Measurements from ENCODE around the gene SHROOM3.

The SHROOM3 gene

DNA sequence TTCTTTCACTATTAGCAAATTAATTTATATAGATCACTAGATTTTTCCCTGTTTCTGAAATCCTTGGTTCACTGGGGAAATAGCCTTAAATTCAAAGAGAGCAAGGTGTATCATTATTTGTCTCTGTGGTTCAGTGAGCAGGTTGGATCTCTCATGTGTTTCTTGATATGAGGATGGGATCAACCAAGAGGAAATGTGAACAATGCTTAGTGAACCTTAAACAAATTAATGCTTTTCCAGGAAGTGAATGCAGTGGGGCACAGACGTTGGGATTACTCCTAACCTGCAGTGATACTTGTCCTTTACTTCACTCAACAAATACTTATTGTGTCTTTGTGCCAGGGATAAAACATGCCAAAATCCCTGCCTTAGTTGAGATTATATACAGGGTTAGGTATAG, 193.2 kb downstream of the SHROOM3 start:
- DNase-seq: no peak

DNA sequence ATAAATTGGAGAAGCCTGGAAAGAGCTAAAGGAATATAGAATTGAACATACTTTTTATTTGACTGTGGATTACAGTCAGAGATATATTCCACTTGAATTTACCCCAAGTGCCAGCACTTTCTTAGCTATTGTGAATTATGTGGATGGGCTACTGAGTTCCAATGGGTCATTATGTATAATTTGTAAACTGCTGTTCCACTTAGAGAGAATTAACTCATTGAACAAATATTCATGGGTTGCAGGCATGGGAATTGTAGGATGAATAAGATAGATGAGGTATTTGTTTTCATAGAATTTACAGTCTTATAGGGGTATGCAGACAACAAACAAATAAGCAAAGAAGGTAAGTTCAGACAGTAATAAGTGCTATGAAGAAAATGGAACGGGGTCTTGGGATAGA, 195.7 kb downstream of the SHROOM3 start:
- no peak for DNase-seq

DNA sequence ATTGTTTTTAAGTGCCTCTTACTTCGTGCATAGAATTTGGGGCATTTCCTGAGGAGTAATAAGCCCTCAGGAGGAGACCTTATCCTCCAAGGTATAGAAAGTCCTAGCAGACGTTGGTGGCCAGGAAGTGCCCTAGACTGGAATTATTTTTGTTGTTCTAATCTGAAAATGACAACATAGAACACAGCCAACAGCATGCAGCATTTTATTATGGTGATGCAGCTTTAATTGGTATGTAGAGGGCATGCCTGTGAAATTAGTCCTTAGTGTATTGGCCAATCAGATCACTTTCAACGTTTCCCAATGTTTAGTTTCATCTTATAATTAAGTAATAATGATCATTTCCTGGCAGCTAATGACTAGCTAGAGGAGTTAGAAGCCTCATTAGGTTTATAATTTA, 199.2 kb downstream of the SHROOM3 start:
- DNase-seq: no peak

DNA sequence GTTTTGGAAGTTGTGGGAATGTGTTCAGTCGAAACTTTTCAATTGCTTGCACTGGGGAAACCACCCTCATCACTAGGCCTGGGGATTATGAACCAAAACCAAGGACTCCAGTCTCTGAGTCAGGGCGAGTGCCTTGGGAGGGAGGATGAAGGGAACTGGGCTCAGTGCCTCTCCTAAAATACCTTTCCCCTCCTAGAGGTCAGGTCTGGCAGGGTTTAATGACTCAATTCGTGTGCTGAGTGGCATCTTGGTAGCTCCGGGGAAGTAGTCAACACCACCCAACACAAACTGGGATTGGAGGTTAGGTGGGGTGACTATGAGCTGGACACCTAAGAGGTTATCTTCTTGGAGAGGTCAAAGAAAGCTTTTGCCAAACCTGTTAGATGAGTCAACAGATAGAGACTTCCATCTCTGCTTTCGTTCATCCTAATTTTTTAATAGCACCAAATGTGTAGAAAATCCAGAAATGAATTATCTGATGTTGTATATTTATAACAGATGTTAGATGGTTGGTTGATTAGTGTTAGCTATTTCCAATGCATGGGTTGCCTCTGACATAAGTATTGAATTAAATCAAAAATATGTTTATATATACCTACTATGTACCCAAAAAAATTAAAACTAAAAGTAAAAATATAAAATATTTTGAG, 202.8 kb downstream of the SHROOM3 start:
- no peak for DNase-seq

DNA sequence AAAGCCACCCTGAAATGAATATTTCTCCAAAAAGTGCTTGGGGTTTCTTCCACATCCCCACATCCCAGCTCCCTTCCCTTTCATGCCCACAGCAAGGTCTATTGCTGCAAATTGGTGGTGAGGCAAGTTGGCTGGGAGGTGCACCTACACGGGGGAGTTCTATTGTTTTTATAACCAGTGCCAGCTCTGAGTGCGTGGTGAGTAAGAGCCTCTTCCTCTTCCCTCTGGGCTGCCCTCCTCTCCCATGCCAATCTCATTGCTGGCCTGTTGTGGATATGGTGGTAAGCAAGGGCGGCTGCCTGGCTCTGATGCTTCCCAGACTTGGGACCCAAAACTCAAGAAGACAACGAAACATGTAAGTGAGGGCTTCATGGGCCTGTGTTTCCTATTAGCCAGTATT, 204.3 kb downstream of the SHROOM3 start:
- no peak for DNase-seq

DNA sequence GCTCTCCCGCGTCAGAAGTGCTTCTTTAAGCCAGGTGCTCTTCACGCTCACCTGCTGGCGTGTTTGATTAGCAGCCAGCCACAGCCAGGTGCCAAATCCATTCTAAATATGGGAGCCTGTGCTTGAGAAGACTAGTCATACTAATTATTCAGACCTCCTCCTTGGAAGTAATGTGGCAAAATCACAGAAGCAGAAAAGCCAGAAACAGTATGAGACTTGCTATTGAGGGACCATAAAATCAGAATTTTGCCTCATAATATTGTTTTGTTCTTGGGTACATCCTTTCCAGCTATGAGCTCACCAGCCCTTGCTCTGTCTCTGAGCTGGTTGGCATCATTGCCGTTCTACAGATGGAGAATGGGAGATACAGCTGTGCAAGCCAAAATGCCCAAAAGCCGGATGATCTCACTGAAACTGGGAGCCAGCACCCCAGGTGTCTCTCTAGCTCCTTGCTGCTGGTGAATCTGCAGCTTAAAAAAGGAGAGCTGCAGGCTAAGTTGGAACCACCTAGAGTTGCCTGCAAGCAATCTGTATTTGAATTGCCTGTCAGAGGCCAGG, 205.4 kb downstream of the SHROOM3 start:
- DNase-seq: no peak

DNA sequence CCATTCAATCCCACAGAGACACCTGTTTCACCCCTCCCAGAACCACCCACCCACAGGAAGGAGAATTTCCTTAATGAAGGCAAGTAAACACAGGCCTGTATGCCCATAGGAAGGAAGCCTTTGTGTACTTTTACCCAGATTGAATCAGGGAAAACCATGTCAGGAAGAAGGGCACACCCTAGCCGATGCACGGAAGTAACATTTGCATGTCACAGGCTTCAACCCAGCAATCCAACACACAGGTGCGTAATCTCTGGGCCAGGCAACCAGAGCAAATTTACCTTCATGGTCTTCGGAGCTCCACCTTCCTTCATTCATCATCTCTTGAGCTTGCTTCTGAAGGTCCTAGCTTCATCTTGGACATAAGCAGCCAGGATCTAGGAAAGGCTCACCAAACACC, 206.3 kb downstream of the SHROOM3 start:
- no peak for DNase-seq

DNA sequence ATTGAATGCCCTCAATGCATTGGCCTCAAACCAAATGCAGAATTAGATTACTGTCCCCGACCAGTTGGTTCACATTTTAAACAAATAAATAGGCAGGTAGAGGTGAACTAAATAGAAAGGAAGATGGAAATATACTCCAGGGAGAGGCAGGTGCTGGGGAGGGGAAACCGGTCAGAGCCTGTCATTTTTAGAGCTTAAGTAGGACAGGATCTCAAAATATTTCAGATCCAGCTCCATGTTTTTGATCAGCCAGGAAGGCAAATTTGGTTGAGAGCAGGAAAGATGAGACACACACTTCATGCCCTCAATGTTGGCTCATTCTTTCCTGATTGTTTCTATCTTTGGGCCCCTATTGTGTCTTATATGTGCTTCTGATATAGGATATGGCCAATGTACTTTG, 206.7 kb downstream of the SHROOM3 start:
- DNase-seq: no peak

DNA sequence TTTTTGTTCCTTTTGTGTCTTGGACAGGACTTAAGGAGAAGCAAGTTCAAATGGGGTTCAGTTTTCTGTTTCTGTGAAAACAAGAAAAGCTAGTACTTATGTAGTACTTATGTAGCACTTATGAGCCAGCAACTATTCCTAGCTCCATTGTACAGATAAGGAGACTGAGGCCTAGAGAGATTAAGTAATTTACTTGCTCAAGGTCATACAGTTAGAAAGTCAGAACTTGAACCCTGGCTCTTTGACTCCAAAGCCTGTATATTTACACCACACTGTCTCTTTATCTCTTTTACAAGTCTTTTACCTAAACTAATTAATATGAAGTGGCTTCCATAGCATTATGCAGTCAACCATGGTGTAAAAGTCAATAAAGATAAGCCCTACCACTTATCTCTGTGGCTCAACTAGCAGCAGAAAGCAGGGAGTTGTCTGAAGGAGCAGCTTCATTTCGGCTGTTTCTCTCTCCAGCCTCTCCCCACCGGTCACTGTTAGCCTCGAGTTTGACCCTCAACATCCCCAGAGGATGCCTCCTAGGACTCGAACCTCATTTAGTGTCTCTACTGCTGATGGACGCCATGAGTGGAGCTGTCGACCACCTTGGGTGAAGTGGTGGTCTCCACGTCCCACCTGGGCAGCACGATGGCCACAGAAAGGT, 209.9 kb downstream of the SHROOM3 start:
- no peak for DNase-seq

DNA sequence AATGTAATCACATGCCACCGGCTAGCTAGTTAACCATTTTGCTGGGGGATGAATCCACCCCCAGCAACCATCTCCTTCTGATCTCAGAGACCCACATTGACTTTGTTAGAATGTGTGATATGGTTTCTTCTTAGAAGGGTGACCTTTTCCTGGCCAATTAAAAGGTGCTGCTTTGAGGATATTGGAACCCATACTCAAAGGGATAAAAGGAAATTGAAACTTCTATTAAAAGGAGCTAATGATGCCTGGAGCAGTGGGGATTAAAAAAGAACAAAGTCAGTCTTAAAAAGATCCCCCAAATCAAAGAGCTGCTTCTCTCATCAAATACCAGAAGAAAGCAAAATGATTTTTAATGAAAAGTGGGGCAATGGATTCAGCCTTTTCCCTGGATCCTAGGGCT, 214.1 kb downstream of the SHROOM3 start:
- DNase-seq: no peak

DNA sequence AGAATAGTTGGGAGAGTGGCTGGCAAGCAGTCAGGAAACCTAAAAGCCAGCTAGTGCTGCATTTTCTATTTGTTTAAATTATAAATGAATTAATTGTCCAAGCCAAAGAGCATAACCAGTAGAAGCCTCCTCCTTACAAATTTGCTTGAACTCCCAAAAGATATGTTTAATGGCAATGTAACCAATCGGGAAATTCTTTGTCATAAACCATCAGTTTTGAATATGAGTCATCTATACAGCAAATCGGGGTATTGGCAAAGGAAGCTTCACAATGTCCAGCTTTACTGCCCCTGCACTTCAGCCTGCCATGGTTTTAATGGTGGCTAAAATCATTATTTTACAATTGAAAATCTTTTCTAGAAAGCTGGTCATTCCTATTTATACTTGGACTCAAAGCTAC, 216.6 kb downstream of the SHROOM3 start:
- no peak for DNase-seq

DNA sequence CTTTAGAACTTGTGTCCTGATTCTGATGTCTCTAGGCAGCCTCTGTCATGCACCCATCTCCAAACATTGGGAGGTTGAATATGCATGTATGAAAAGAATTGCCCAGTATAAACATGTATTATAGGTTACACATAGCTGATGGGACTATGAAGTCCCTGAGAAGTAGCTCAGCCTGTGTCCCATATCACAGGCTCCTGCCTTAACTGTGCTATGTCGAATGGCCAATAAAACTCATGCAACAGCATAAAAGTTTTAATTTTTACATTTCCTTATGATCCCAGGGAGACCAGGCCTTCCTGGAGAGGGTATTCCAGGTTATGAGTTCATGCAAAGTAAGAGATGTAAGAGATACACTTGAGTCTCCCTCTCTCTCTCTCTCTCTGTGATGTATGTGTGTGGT, 217.4 kb downstream of the SHROOM3 start:
- no peak for DNase-seq

DNA sequence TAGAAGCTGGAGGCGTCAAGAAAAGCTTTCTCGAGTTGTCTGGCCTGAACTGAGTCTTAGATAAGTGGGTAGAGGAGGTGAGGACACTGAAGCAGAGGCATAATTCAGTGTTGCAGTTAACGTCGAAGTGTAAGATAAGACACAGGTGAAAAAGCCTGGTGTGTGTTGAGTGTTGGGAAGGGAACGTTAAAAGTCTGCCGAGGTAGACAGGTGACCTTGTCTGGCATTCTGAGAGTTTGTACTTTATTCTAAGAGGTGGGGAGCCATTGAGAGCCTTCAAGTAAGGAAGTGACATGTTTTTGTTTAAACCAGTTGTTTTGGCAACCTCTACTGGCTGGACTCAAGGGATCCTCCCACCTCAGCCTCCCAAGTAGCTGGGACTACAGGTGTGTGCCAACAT, 219.1 kb downstream of the SHROOM3 start:
- DNase-seq: no peak

DNA sequence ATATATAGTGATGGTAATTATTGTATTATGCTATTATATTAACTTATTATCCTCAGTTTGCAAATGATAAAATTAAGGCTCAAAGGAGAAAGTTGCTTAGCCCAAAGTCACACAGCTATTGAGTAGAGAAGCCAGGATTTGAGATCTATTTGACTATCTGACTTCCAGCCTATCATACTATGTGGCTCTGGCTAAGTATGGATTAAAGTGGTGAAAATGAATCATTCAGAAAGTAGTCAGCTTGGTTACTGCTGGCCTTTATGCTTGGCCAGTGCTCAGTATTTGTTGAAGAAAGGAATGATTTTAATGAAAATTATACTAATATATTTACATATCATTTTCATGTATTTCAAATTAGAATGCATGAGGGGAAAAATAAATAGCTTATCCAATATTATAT, 219.8 kb downstream of the SHROOM3 start:
- no peak for DNase-seq

DNA sequence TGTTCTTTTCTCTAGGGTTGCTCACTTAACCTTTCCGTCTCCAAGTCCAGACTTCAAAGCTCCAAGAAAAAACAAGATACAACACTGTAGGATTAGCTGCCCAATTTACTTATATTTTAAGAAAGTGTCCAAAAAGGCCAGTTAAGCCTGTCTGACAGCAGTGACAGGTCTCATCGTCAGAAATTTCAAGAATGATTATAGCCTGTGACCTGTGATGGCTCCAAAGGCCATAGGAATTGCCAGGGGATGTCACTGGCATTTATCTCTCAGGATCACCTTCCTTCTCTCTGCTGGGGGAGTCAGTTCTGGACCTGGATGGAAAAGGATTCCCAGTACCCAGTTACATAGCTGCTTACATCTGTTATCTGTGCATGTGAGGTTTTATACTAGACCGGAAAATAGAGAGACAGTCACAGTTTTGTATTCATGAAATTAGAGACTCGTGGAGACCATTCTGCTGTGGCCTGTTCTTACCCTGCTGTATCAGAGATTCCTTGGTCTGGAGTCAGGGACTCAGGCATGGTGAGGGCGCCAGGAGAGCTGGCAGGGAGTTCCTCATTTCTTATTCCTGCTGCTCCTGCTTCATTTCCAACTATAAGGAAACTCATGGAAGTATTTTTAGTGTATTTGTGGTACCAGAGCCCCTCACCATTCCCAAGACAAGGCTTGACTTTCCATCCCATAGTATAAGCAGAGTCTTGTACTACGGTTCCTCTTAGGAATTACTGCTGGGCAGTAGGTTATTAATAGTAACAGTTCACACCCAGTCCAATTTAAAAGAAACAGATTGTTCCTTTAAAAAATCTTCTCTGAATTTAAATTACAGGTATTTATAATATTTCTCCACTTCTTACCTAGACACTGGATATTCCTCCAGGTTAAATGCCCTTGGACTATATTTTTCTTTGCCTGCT, 220.8 kb downstream of the SHROOM3 start:
- no peak for DNase-seq

DNA sequence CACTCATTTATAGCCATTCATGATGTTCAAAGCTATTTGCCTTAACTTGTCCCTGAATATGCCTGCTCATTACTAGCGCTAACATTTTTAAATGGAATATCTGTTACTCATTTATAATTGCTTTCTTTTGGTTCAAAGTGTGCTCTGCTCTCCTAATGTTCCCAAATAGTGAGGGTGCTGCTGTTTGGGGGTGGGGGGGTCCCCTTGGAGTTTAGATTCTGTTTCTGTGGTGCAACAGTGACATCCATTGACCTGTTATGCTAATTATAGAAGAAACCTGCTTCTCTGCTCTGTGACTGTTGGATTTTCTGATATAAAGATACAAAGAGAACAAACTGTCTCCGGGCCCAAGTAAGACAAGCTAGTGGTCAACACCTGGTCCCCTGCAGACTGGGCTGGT, 222.4 kb downstream of the SHROOM3 start:
- no peak for DNase-seq

DNA sequence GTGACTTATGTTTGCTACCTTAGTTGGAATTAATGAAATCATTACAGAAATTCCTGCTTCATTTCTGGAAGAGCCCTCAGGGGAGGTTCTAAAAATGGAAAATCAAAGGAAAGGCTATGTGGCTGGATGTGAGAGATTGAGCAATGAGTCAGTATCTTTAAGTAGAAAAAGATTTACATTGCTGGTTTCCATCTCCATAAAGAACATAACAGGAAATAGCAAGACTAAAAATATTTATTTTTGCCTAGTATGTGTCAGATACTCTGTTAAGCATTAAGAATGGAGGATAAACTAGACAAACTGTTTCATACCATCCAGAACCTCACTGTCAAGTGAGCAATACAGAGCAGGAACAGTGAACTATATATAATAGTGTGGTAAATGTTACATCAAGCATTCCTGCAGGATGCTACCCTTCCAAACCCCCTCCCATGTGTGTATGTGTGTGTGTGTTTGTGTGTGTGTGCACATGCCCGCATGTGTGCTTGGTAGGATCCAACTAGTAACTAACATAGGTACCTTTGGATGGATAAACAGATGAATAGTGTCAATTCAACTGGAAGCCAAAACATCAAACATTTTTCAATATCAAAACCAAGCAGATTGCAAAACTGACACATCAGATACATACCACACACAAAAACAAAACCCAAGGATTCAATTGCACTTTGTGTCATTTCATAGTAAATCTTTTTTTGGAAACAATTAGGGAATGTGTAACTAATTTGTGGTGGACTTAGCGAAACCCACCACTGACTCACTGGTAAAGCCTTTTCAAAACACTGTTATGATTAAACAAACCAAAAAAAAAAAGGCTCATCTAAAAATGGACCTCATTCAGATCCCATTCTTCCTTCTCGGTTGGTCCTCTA, 223.4 kb downstream of the SHROOM3 start:
- no peak for DNase-seq

DNA sequence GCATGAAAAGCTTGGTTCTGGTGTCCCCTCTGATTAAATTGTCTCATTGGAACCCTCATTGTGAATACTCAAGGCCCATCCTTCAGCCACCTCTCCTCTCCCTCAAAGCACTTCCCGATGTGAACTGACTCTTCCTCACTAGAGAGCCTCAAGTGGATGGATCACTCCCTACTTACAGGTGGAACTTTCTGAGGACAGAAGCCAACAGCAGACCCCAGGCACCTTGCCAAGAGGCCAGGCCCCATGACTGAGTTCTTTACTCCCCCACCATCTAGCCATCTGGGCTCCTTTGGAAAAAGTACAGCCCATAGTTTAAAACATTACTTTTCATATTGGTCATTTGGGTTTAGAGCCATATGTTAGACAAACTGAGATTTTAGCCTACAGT, 224.1 kb downstream of the SHROOM3 start:
- DNase-seq: no peak

DNA sequence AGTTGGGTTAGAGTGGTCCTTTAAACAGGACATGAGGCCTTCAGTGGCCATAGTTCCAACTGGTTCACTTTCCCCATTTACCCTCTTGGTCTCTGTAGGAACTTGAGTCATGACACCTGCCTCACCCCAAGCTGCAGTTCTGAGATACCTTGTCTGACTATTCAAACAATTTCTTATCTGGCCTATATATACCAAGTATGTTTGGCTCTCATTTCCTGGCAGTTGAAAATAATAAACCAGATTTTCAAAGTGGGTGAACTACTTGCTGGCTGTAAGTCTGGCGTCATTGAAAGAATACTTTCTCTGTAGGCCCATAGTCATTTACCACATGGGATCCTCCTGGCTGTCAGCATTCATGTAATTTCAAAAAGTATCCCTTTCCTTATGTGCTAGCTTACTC, 228.8 kb downstream of the SHROOM3 start:
- DNase-seq: no peak

DNA sequence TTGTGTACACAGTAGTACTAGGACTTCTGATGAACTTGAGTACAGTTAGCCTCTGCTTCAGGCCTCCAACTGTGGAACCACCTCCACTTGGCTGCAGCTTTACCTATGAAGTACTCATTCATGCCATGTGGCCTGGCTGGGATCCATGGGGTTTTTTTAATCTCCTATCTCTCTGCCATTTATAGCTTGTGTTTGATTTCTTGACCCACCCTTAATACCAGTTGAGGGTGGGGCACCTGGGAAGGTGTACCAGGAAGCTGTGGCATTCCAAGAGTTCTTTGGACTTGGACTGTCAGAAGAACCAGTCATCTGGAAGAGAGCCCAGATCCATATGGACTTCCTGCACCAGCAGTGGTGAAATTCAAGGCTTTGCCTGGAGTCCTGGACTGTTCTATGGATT, 230.1 kb downstream of the SHROOM3 start:
- DNase-seq: no peak

DNA sequence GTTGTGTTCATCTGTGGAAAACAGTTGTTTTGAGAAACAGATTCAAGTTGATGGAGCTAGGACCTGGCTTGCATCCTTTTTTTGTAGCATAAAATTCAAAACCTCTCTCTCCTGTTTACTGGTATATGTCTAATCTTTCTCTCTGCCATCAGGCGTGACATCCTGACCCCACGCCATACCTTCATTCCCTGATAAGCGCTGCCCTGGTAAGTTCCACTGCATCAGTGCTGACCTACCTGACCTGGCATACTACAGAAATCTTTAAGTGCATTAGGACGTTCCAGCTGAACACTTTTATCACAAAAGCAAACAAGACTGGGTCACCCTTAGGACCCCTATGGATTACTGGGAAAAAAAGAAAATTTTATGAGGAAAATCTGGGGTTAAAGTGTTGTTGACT, 230.7 kb downstream of the SHROOM3 start:
- no peak for DNase-seq

DNA sequence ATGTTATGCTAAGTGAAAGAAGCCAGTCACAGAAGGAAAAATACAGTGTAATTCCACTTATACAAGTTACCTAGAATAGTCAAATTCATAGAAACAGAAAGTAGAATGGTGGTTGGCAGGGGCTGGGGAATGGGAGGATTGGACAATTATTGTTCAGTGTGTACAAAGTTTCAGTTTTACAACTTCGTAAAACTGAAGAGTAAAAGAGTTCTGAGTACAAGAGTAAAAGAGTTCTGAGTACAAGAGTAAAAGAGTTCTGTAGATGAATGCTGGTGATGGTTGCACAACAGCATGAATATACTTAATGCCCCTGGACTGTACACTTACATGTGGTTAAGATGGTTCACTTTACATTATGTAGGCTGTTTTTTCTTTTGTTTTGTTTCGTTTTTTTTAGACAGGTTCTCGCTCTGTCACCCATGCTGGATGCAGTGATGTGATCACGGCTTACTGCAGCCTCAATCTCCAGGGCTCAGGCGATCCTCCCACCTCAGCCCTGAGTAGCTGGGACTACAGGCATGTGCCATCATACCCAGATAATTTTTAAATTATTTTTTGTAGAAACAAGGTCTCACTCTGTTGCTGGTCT, 232.0 kb downstream of the SHROOM3 start:
- no peak for DNase-seq

Data from activated naive CD4-positive, alpha-beta T cell treated with anti-CD3 and anti-CD28 coated beads, Interleukin-2, amount 50 U/mL, for 16 hours (primary cell).